HG02981 (cell line): ENCODE measurements around the gene UNC13C.
"Not testable (repeated sequence)": the region's sequence is repeated elsewhere in the genome, so short reads cannot be mapped to it uniquely, and the experiment has no call there.

Experiments
- ATAC-seq: cut with Tn5 transposase; IDR thresholded peaks from one replicate; pipeline ENCODE4 v1.9.1; 2021; ENCODE audit warnings: mild to moderate bottlenecking, moderate library complexity; ENCODE audit not compliant: unreplicated experiment

The UNC13C gene

DNA sequence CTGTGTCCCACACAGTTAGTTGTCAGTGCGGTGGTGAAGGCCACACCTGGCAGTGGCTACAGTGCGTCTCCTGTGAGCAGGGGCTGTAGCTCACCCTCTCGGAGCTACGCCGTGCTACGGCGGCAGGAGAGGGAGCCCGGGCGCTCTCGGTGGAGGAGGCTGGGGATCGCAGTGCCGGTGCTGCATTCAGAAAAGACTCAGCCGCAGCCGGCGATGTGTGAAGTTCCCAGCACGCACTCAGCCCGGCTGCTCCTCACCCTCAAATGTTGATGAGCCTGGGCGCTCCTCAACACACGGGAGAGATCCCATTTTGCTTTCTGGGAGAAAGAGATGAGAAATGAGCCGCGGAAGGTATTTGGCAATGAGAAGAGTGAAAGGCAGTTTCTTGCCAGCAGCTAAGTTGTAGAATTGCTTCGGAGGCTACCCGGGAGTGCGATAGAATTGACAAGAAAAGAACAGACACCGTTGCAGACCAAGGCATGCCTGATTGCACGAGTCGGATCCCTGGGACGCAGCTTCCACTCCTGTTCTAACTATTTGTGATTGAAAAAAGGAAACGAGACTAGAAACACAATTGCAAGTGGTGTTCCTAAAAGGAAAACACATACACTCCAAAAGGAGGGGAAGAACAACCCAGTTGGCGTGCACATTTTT is at the start of gene UNC13C:
Gene UNC13C, plus strand, starts transcription at position 189 of the 654 bp plus-strand sequence. CDS start 34,463 bp downstream, outside the sequence.
- no peak for ATAC-seq

DNA sequence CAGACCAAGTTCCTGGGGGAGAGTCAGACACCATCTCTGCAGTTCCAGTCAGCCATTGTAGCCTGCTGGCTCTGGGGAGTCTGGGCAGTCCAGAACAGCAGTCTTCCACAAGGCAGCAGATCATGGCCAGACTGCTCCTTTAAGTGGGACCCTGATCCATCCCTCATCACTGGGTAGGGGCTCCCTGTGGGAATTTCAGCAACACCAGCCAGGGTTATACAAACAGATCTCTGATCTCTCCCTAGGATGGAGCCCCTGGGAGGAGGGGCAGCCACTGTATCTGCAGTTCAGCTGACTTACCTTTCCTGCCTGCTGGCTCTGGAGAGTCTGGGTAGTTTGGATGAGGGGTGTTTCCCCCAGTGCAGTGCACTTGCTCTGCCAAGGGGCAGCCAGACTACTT is 42.1 kb upstream of the UNC13C start:
- ATAC-seq, result no peak

GRCh38 chr15:53937632-53938031 is 40.6 kb upstream of the UNC13C start:
- ATAC-seq, result not testable (repeated sequence)

- no peak for ATAC-seq
Measured at GRCh38 chr15:53950572-53950971, 27.7 kb upstream of the UNC13C start.

DNA sequence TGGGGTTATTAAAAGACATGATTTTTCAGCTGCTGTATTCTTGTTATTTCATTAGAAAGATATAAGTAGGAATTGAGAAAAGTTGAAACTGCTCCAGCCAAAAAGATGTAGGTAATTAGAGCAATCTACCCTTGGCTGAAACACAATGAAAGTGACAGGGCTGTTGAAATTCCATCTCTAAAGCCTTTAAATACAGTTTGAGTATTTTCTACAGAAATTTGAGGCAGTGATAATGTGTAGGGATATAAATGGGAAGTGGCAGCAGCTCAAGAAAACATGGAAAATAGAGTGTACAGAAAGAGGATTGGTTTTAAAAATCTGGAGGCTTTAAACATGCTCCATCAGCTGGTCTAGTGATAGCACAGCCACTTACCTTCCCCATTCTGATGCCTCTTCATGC is 22.8 kb upstream of the UNC13C start:
- ATAC-seq, result no peak

- ATAC-seq, result no peak
Measured at GRCh38 chr15:53962646-53963561, 15.3 kb upstream of the UNC13C start.

- no peak for ATAC-seq
Measured at GRCh38 chr15:53963801-53964200, 14.4 kb upstream of the UNC13C start.

GRCh38 chr15:53974121-53974520 is 4.1 kb upstream of the UNC13C start:
- ATAC-seq, result no peak

DNA sequence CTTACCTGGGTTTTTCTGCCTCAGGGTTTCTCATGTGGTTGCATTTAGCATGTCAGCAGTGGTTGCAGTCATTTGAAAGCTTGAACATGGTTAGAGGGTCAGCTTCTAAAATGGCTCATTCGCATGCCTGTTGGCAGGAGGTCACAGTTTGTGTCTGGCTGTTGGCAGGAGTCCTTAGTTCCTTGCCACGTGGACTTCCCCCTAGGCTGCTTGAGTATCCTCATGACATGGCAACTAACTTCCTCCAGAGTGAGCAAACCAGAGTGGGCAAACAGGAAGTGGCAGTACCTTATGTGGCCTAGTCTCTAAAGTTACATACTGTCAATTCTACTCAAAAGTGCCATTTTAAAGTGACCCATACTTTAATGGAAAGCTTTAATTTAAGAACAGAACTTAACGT is 3.4 kb upstream of the UNC13C start:
- no peak for ATAC-seq

DNA sequence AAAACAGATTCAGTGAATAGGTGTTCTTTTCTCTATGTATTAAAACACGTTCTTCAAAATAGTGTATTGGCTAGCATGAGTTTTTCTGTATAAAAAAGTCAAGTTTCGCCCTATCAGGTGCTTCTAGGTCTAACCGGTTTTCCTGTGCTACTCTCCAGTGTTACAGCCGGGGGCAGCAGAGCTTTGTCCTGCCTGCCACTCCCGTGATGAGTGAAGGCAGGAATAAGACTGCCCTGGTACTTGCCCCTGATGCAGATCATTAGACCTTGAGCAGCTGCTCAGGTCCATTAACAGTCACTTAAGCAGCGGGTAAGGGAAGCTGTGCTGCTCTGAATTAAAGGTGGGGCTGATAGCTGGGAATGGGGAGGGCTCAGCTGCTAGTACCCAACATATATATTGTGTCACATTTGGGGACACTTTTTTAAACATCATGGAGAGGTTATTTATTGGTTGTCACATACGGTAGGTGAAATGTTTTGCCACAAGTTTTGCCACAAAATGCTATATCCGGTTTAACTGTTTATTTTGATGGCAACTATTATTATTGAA is 1.3 kb upstream of the UNC13C start:
- ATAC-seq, result no peak

- no peak for ATAC-seq
Measured at GRCh38 chr15:53979051-53979788, 979 bp downstream of the UNC13C start.

DNA sequence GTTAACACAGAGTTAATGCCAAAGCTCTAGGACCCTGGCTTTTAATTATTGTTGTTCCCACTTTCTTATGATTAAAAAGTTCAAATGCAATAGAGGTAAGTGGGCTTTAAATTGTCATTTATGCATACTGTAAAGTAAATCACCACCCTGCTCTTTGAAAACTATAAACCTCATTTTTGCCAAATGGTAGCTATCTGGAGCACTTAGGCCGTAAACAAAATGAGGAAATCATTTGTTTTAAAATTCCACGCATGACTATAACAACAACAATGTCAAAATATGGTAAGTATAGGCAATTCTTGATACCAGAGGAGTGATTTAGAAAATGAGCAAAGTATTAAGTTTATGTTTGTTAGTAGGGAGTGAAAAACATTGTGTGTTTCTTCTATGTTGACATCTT is 1.8 kb downstream of the UNC13C start:
- no peak for ATAC-seq

DNA sequence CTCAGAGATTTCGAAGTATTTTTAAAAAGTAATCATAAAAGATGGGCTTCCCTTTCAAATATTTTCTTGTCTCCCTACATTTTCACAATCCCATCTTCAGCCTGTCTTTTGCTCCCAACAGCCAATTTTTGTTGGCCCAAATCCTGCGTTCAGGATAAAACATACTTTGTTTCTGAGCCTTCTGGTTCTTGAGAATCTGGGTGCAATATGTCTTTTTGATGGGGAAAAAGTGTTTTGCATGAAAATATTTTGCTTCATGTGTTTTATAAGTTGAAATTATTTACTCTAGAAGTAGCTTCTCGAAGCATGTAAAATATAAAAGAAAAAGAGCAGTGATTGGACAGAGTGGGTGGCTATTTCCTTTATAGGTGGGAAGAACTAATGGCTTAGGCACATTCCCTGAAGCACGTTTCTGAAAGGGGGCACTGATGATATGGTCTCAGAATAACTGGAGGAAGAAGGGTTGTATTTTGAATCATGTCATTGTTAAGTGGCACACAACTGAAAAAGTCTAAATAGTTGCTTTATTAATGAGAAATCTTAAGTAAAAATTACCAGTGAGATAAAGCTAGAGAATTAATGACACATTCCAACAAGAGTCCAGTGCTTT is 3.9 kb downstream of the UNC13C start:
- no peak for ATAC-seq

DNA sequence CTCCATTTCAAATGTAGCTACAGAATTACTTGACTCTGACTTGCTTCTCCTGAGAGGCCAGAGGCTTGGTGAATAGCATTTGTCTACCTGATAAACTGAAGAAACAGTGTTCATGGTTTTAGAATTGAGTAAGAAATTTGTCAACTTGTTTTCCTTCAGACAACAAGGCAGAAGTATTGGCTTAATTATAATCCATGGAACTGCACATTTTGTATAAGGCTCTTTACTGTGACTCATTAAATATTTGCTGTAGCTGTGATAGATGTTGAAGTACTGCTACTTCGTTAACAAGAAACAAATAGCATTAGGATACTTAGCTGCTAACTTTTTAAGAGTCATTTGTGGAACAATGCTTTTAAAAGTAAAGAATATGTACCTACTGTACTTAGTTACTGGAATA is 4.6 kb downstream of the UNC13C start:
- ATAC-seq, result no peak

- no peak for ATAC-seq
Measured at GRCh38 chr15:53984221-53984620, 6.0 kb downstream of the UNC13C start.

GRCh38 chr15:53985562-53985961 is 7.3 kb downstream of the UNC13C start:
- no peak for ATAC-seq

DNA sequence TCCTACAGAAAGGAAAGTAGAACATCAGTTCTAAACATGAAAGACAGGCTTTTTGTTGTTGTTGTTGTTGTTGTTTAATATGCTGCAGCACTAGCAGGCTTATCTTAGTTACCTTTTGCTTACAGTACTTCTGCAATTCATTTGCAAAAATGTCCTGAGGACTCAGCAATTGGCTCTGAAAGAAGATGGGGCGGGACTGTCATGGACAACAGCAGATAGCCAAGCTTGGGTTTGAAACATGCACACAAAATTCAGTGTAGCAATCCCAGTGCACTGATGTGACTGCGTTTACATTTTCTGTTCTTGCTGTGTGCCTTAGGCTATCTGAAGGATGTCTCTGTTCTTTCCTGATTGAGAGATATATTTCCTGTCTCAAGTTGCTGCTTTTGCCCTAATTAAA is 9.2 kb downstream of the UNC13C start:
- no peak for ATAC-seq

GRCh38 chr15:54007256-54007655 is 29.0 kb downstream of the UNC13C start:
- ATAC-seq, result no peak

DNA sequence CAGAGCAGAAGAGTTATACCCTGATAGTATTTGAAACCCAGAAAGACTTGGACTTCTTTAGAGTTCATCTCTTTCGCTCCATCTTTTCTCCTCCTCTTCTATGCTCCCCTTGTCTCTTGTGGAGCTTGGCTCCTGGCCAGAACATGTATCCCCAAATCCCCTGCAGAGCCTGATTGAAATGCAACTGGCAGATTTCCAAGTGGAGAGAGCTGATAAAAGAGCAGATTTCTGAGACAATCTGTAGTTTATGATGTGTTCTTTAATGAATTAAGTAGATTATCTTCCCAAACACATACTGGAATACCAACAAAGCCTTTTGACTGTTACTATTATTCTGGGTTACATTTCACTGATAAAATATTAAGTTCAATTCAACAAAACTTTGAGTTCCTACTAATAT is 33.4 kb downstream of the UNC13C start:
- no peak for ATAC-seq

DNA sequence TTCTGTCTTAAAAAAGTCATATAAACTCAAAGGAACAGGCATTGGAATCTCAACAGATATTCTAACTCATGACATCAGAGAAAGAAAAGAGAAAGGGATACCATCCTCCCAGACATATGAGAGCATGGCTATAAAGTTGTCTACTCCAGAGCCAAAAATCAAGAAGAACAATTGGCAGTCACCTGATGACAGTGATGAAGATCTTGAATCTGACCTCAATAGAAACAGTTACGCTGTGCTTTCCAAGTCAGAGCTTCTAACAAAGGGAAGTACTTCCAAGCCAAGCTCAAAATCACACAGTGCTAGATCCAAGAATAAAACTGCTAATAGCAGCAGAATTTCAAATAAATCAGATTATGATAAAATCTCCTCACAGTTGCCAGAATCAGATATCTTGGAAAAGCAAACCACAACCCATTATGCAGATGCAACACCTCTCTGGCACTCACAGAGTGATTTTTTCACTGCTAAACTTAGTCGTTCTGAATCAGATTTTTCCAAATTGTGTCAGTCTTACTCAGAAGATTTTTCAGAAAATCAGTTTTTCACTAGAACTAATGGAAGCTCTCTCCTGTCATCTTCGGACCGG is 35.9 kb downstream of the UNC13C start:
- no peak for ATAC-seq
